ENCODE results near the gene ZDHHC13.
"Not testable (repeated sequence)": the region's sequence is repeated elsewhere in the genome, so short reads cannot be mapped to it uniquely, and the experiment has no call there.

Gene ZDHHC13

GRCh38 chr11:19100885-19101284, 16.1 kb upstream of the ZDHHC13 start:
- DNase-seq: no peak

GRCh38 chr11:19101796-19102520, 15.0 kb upstream of the ZDHHC13 start:
- no peak for DNase-seq

GRCh38 chr11:19102521-19102900, 14.5 kb upstream of the ZDHHC13 start:
- DNase-seq: no peak

- DNase-seq: no peak
Observed at GRCh38 chr11:19105011-19105410, 12.0 kb upstream of the ZDHHC13 start.

- no peak for DNase-seq
Observed at GRCh38 chr11:19107125-19107524, 9.8 kb upstream of the ZDHHC13 start.

GRCh38 chr11:19110295-19110694, 6.7 kb upstream of the ZDHHC13 start:
- DNase-seq: no peak

GRCh38 chr11:19111809-19112208, 5.2 kb upstream of the ZDHHC13 start:
- DNase-seq: no peak

- no peak for DNase-seq
Observed at GRCh38 chr11:19116276-19116970, 545 bp upstream of the ZDHHC13 start.

- DNase-seq: no peak
Observed at GRCh38 chr11:19117760-19118097, 761 bp downstream of the ZDHHC13 start.

GRCh38 chr11:19121646-19122045, 4.7 kb downstream of the ZDHHC13 start:
- DNase-seq: no peak

- DNase-seq: no peak
Observed at GRCh38 chr11:19122960-19123615, 6.1 kb downstream of the ZDHHC13 start.

- DNase-seq: not testable (repeated sequence)
Observed at GRCh38 chr11:19126562-19127325, 9.8 kb downstream of the ZDHHC13 start.

GRCh38 chr11:19134004-19134403, 17.0 kb downstream of the ZDHHC13 start:
- DNase-seq: no peak

- not testable (repeated sequence) for DNase-seq
Observed at GRCh38 chr11:19136884-19137283, 19.9 kb downstream of the ZDHHC13 start.

GRCh38 chr11:19145319-19145718, 28.4 kb downstream of the ZDHHC13 start:
- no peak for DNase-seq

GRCh38 chr11:19156892-19157291, 39.9 kb downstream of the ZDHHC13 start:
- DNase-seq: no peak

- no peak for DNase-seq
Observed at GRCh38 chr11:19160847-19161246, 43.9 kb downstream of the ZDHHC13 start.

GRCh38 chr11:19161651-19162050, 44.7 kb downstream of the ZDHHC13 start:
- no peak for DNase-seq

GRCh38 chr11:19162951-19163505, 46.1 kb downstream of the ZDHHC13 start:
- no peak for DNase-seq

- no peak for DNase-seq
Observed at GRCh38 chr11:19163617-19164016, 46.6 kb downstream of the ZDHHC13 start.

GRCh38 chr11:19164230-19164855, 47.4 kb downstream of the ZDHHC13 start:
- no peak for DNase-seq

- DNase-seq: no peak
Observed at GRCh38 chr11:19164881-19165280, 47.9 kb downstream of the ZDHHC13 start.

GRCh38 chr11:19168090-19168489, 51.1 kb downstream of the ZDHHC13 start:
- DNase-seq: no peak

All from fibroblast of upper back skin (primary cell).